HCT116 (cell line): ENCODE results near the gene TNFAIP2. TPM values are rescaled to one million over a fixed set of nuclear protein-coding genes. Genes with fewer than 3 reads are reported as not detected.
A peak's percentile ranks its signal among the peaks of the same experiment; 100 is the strongest.

Experiments
- ATAC-seq: fragments of 200-7000 bp; cut with Tn5 transposase; 2 replicates; pipeline ENCODE4 v1.9.1; 2020; ENCODE audit warnings: mild to moderate bottlenecking, moderate library complexity
- BruUV-seq: library from RNA; stranded (reverse); fragments of 400-500 nt; replicated peaks from 2 replicates; lab custom pipeline; 2021; lab: Mats Ljungman, UMichigan
- CTCF ChIA-PET: fragments of 300-600 bp; sonication (Branson Sonifier 250); formaldehyde crosslinking; loops from one replicate; lab custom pipeline; 2021; ENCODE audit warnings: antibody characterized with exemption; lab: Charles Lee
- POLR2A ChIA-PET: fragments of 300-600, 350-600 bp; sonication (Branson Sonifier 250); formaldehyde crosslinking; loops from one replicate; lab custom pipeline; 2021; ENCODE audit warnings: antibody characterized with exemption; lab: Charles Lee
- RAD21 ChIA-PET, 2 experiments: fragments of 300-600 bp; sonication (Branson Sonifier 250); formaldehyde crosslinking; loops; one replicate each; lab custom pipeline; 2023; ENCODE audit warnings: low total read pairs in 2 of 2; ENCODE audit not compliant: uncharacterized antibody in 2 of 2, unreplicated experiment in 2 of 2, low non-redundant PET in 1 of 2; lab: Charles Lee
- DNase-seq: peaks from one replicate; pipeline ENCODE4 v3.0.0-alpha.2; 2010; ENCODE audit warnings: low read depth, low spot score
- H2AFZ ChIP-seq: fragments of 200-600 bp; shearing (Covaris generic), sonication (generic); 2 replicates; pipeline ENCODE4 v1.6.1; 2017; ENCODE audit warnings: low read depth, mixed run types, mixed read lengths, antibody characterized with exemption, low read length; ENCODE audit not compliant: poor library complexity, severe bottlenecking
- H3K27ac ChIP-seq: 2 replicates; pipeline ENCODE4 v1.5.1; 2012; ENCODE audit warnings: low read depth, low read length
- H3K27me3 ChIP-seq: fragments of 200-600 bp; sonication (generic); 2 replicates; pipeline ENCODE4 v1.6.1; 2016; ENCODE audit warnings: mixed run types, low read length, mixed read lengths; ENCODE audit not compliant: insufficient read depth
- H3K36me3 ChIP-seq, 2 experiments: fragments of 200-500 bp in 1 of 2; fragments of 200-600 bp in 1 of 2; sonication (Bioruptor generic) in 1 of 2; sonication (generic) in 1 of 2; 2 replicates each; pipeline versions ENCODE4 v1.5.1 to v1.6.1; 2014 to 2016; ENCODE audit warnings: low read length in 2 of 2, inconsistent platforms in 1 of 2, mixed read lengths in 1 of 2, mixed run types in 1 of 2; ENCODE audit not compliant: insufficient read depth in 2 of 2, control insufficient read depth in 1 of 2
- H3K4me1 ChIP-seq, 2 experiments: fragments of 200-600 bp in 1 of 2; sonication (generic) in 1 of 2; 2 replicates each; pipeline versions ENCODE4 v1.5.1 to v1.6.1; 2012 to 2017; ENCODE audit warnings: low read length in 2 of 2, inconsistent platforms in 1 of 2, mild to moderate bottlenecking in 1 of 2, mixed read lengths in 1 of 2, mixed run types in 1 of 2, moderate library complexity in 1 of 2; ENCODE audit not compliant: insufficient read depth in 2 of 2, control insufficient read depth in 1 of 2
- H3K4me2 ChIP-seq: fragments of 200-600 bp; sonication (generic); 2 replicates; pipeline ENCODE4 v1.6.1; 2017; ENCODE audit warnings: mixed run types, low read length, mixed read lengths
- H3K4me3 ChIP-seq, 2 experiments: fragments of 200-600 bp in 1 of 2; sonication (generic) in 1 of 2; replicated peaks in 1 of 2; 2 replicates each; pipeline ENCODE4 v1.5.1; 2011 to 2016; ENCODE audit warnings: low read length in 2 of 2, control low read depth in 1 of 2, low read depth in 1 of 2, mild to moderate bottlenecking in 1 of 2, mixed read lengths in 1 of 2, mixed run types in 1 of 2
- H3K79me2 ChIP-seq: fragments of 200-600 bp; sonication (generic); 2 replicates; pipeline ENCODE4 v1.6.1; 2017; ENCODE audit warnings: mild to moderate bottlenecking, mixed run types, low read length, moderate library complexity, mixed read lengths; ENCODE audit not compliant: insufficient read depth
- H3K9ac ChIP-seq: fragments of 200-600 bp; sonication (generic); 2 replicates; pipeline ENCODE4 v1.6.1; 2016; ENCODE audit warnings: low read length, mixed read lengths
- H3K9me2 ChIP-seq: fragments of 200-600 bp; sonication (generic), shearing (Covaris generic); 2 replicates; pipeline ENCODE4 v1.6.1; 2017; ENCODE audit warnings: mixed run types, mild to moderate bottlenecking, moderate library complexity; ENCODE audit not compliant: insufficient read depth
- H3K9me3 ChIP-seq, 2 experiments: fragments of 200-500 bp in 1 of 2; fragments of 200-600 bp in 1 of 2; sonication (Bioruptor generic) in 1 of 2; sonication (generic) in 1 of 2; 2 replicates each; pipeline ENCODE4 v1.6.1; 2014 to 2017; ENCODE audit warnings: low read length in 2 of 2, mixed read lengths in 2 of 2, inconsistent platforms in 1 of 2, low read depth in 1 of 2, mild to moderate bottlenecking in 1 of 2, mixed run types in 1 of 2, moderate library complexity in 1 of 2; ENCODE audit not compliant: control insufficient read depth in 1 of 2, insufficient read depth in 1 of 2
- H4K20me1 ChIP-seq: fragments of 200-600 bp; sonication (generic), shearing (Covaris generic); 2 replicates; pipeline ENCODE4 v1.6.1; 2017; ENCODE audit warnings: mixed run types, mild to moderate bottlenecking, moderate library complexity; ENCODE audit not compliant: insufficient read depth
- CTCF ChIP-seq, 3 experiments: fragments of 200-600 bp in 1 of 3; sonication (generic) in 1 of 3; IDR thresholded peaks in 2 of 3; conservative IDR thresholded peaks in 1 of 3; 2 replicates each; pipeline ENCODE4 v1.5.1; 2012 to 2017; ENCODE audit warnings: low read depth in 2 of 3, low read length in 2 of 3, antibody characterized with exemption in 1 of 3, borderline replicate concordance in 1 of 3, control low read depth in 1 of 3, mild to moderate bottlenecking in 1 of 3, mixed read lengths in 1 of 3, mixed run types in 1 of 3, moderate library complexity in 1 of 3; ENCODE audit not compliant: insufficient read depth in 1 of 3
- EZH2 ChIP-seq: fragments of 200-600 bp; sonication (generic); IDR thresholded peaks from 2 replicates; pipeline ENCODE4 v1.6.1; 2017; ENCODE audit warnings: antibody characterized with exemption, mixed run types
- RAD21 ChIP-seq: IDR thresholded peaks from 2 replicates; pipeline ENCODE4 v1.6.1; 2012; ENCODE audit warnings: low read depth, mild to moderate bottlenecking
- YY1 ChIP-seq: IDR thresholded peaks from 2 replicates; pipeline ENCODE4 v1.6.1; 2011; ENCODE audit warnings: low read length, low read depth, moderate library complexity, mild to moderate bottlenecking; ENCODE audit not compliant: insufficient replicate concordance; ENCODE audit errors: extremely low read depth
- ZFX ChIP-seq: fragments of 450-650 bp; IDR thresholded peaks from 2 replicates; pipeline ENCODE4 v1.6.1; 2017
- intact Hi-C: fragments of 100-400 bp; cut with micrococcal nuclease; formaldehyde crosslinking; loops from 2 replicates; pipeline ENCODE4 v1.10.0; 2022
- total RNA-seq: library from RNA; stranded (reverse); gene quantifications from one replicate; pipeline ENCODE4 v1.2.1, GENCODE V29; 2021; ENCODE audit not compliant: unreplicated experiment
- TF ChIP-seq, protein P1 (sequence below): IDR thresholded peaks from 2 replicates; pipeline ENCODE4 v1.6.1; 2011; ENCODE audit warnings: mild to moderate bottlenecking, low read length, moderate library complexity; ENCODE audit not compliant: insufficient replicate concordance; ENCODE audit errors: extremely low read depth
- TF ChIP-seq, protein P2 (sequence below): IDR thresholded peaks from 2 replicates; pipeline ENCODE4 v1.6.1; 2012

TNFAIP2 gene
- total RNA-seq, 1 experiment from 2014 or later: 74.8 TPM

DNA sequence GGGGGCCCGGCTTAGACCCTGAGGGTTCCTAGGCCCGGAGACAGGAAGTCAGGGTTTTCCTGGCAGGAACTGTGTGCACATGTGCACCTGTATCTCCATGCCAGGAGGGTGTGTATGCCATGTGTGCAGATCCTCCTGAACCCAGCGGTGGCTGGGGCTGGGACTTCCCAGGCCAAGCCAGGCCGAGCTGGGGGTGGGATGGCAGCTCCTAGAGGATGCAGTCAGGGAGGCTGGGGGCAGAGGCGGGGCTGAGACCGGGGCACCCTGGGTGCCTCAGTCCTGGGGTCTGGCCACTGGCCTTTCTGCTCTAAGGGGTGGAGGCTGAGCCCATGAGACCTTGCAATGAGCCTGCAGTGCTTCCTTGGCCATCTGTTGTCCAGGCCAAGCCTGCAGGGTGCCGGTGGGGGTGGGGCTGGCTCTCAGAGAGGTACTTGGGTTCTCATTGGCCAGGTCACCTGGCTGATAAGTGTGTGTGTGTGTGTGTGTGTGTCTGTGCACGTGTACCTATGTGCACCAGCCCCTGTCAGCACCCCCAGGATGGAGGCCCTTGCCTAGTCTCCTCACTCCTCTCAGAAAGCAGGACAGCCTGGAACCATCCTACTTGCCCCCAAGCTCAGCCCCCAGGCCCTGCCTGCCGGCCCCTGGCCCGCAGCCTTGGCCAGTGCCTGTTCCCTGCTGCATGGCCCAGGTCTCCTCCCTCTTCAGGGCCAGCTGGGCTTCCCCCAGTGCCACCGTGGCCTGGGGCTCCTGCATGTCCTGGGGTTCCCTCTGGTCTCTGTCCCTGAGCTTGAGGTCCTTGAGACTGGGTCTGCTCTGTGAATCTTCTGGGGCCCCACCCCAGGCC is 10.6 kb upstream of the TNFAIP2 start:
- Histone ChIP-seq H4K20me1 (no peaks in the 10 kb centered on the region), H3K9me3 (no peaks in the 10 kb centered on the region), H3K79me2 (no peaks in the 10 kb centered on the region), H3K9ac (peak overlapping the region; percentile 63; the same call in 1 of the 2 replicates), H2AFZ (no peak overlapping the region), H3K9me2 (no peaks in the 10 kb centered on the region), H3K4me1 (peaks cover 47 to 69% of the 10 kb centered on the region in 2 experiments), H3K4me3 (no peak overlapping the region), H3K4me2 (peak overlapping the region; percentile 80), H3K27ac (peak overlapping the region; percentile 13; the same call in 1 of the 2 replicates), H3K36me3 (no peaks in the 10 kb centered on the region), H3K27me3 (no peaks in the 10 kb centered on the region)
- TF ChIP-seq, protein P1, sequence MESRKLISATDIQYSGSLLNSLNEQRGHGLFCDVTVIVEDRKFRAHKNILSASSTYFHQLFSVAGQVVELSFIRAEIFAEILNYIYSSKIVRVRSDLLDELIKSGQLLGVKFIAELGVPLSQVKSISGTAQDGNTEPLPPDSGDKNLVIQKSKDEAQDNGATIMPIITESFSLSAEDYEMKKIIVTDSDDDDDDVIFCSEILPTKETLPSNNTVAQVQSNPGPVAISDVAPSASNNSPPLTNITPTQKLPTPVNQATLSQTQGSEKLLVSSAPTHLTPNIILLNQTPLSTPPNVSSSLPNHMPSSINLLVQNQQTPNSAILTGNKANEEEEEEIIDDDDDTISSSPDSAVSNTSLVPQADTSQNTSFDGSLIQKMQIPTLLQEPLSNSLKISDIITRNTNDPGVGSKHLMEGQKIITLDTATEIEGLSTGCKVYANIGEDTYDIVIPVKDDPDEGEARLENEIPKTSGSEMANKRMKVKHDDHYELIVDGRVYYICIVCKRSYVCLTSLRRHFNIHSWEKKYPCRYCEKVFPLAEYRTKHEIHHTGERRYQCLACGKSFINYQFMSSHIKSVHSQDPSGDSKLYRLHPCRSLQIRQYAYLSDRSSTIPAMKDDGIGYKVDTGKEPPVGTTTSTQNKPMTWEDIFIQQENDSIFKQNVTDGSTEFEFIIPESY: no peak
- TF ChIP-seq ZFX: peak; percentile 23; the same call in 1 of the 2 replicates
- ATAC-seq (no peak), DNase-seq (no peak)
- RAD21 ChIA-PET: interaction anchor here (0.6 to 0.7 kb wide), 2 partner anchors 8 to 68 kb away, joined by 3 read pairs; no protein-coding TSS in a partner anchor
- CTCF ChIA-PET: no interaction called here
- POLR2A ChIA-PET: no interaction called here
- no TSS peak for BruUV-seq
- intact Hi-C loops: no loop called here

DNA sequence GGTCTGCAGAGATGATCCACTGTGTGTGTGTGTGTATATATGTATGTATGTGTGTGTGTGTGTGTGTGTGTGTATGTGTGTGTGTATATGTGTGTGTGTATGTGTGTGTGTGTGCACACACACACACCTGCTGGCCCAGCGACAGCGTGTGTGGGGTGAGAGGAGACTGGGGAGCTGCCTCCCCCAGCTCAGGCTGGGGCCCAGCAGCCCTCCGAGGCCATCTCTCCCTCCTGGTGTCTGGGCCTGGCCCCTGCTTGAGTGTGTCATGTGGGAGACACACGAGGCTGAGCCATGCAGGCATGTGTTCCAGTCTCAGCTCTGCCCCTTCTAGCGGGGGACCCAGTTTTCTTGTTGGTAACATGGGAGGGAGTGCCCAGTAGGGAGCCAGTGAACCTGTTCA is 10.0 kb upstream of the TNFAIP2 start:
- ATAC-seq (no peak), DNase-seq (no peak)
- no TSS peak for BruUV-seq
- no peaks in the 10 kb centered on the region for H4K20me1 ChIP-seq
- intact Hi-C loops: no loop called here
- no peaks in the 10 kb centered on the region for H3K79me2 ChIP-seq
- no peak overlapping the region for H3K9ac ChIP-seq
- no peaks in the 10 kb centered on the region for H3K36me3 ChIP-seq
- peaks cover 43 to 62% of the 10 kb centered on the region in 2 experiments for H3K4me1 ChIP-seq
- no peak overlapping the region for H3K4me3 ChIP-seq
- no peaks in the 10 kb centered on the region for H3K9me3 ChIP-seq
- no peak overlapping the region for H2AFZ ChIP-seq
- H3K27me3 ChIP-seq: no peaks in the 10 kb centered on the region
- RAD21 ChIA-PET: interaction anchor here in 1 of 2 experiments (0.7 kb wide), 1 partner anchor 8 kb away, joined by 3 read pairs; no protein-coding TSS in a partner anchor
- no peak overlapping the region; the same call in 1 of the 2 replicates for H3K27ac ChIP-seq
- H3K9me2 ChIP-seq: no peaks in the 10 kb centered on the region
- H3K4me2 ChIP-seq: no peak overlapping the region
- POLR2A ChIA-PET: no interaction called here
- CTCF ChIA-PET: no interaction called here
- TF ChIP-seq, protein P1: no peak
- no peak for TF ChIP-seq YY1
- TF ChIP-seq RAD21: no peak
- TF ChIP-seq, protein P2, sequence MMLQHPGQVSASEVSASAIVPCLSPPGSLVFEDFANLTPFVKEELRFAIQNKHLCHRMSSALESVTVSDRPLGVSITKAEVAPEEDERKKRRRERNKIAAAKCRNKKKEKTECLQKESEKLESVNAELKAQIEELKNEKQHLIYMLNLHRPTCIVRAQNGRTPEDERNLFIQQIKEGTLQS: no peak
- TF ChIP-seq CTCF (IDR thresholded peaks at IDR 0.05 in 2 of 3, conservative IDR thresholded peaks at IDR 0.05 in 1 of 3; ENCODE audit: borderline replicate concordance in 1 of 3, insufficient read depth in 1 of 3, low read depth in 2 of 3, low read length in 2 of 3): no peak
- no peak for TF ChIP-seq EZH2
